ENCODE measurements around the gene TGM4. TPM values are rescaled to one million over a fixed set of nuclear protein-coding genes. Genes with fewer than 3 reads are reported as not detected.

Gene TGM4
- total and polyA plus RNA-seq, 2 experiments from 2014 or later: not detected

DNA sequence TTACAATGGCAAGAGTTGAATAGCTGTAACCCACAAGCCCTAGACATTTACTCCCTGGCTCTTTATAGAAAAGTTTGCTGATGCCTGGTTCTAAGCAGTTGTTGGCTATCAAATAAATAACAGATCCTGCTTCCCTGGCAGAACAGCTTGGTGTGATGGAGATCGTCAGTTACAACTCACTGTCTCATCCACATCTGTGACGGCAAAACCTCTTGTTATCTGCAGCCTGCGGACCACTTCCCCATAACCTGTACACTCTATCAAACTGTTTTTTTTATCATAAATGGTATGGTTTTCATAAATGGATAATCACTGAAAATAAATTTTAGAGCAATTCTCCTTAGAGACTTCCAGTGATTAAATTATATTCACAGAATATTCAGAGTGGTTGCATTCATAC is 87.5 kb downstream of the TGM4 start:
- no peaks in the 10 kb centered on the region for H3K4me1 ChIP-seq (ENCODE audit: insufficient read depth)
- no peaks in the 10 kb centered on the region for H3K9me3 Mint-ChIP-seq
- TF ChIP-seq EZH2 (IDR thresholded peaks at IDR 0.05; ENCODE audit: low read depth, unreplicated experiment) (no peak), CREB1 (CRISPR knock-in tag; IDR thresholded peaks at IDR 0.05; ENCODE audit: low read depth) (no peak), ZNF331 (CRISPR knock-in tag; IDR thresholded peaks at IDR 0.05; ENCODE audit: low read depth) (no peak), NANOG (IDR thresholded peaks at IDR 0.05; ENCODE audit: borderline replicate concordance) (no peak), ZNF114 (CRISPR knock-in tag; IDR thresholded peaks at IDR 0.05) (no peak), EZH2phosphoT487 (IDR thresholded peaks at IDR 0.05; ENCODE audit: unreplicated experiment) (no peak), ZNF462 (CRISPR knock-in tag; IDR thresholded peaks at IDR 0.05) (no peak), POLR2AphosphoS5 (IDR thresholded peaks at IDR 0.05; ENCODE audit: low read depth) (no peak), JUNB (IDR thresholded peaks at IDR 0.05; ENCODE audit: unreplicated experiment) (no peak), ETS1 (IDR thresholded peaks at IDR 0.05) (no peak), REST (IDR thresholded peaks at IDR 0.05; ENCODE audit: unreplicated experiment) (no peak), STAT1 (IDR thresholded peaks at IDR 0.05; ENCODE audit: unreplicated experiment) (no peak)
- TF ChIP-seq, protein P1, sequence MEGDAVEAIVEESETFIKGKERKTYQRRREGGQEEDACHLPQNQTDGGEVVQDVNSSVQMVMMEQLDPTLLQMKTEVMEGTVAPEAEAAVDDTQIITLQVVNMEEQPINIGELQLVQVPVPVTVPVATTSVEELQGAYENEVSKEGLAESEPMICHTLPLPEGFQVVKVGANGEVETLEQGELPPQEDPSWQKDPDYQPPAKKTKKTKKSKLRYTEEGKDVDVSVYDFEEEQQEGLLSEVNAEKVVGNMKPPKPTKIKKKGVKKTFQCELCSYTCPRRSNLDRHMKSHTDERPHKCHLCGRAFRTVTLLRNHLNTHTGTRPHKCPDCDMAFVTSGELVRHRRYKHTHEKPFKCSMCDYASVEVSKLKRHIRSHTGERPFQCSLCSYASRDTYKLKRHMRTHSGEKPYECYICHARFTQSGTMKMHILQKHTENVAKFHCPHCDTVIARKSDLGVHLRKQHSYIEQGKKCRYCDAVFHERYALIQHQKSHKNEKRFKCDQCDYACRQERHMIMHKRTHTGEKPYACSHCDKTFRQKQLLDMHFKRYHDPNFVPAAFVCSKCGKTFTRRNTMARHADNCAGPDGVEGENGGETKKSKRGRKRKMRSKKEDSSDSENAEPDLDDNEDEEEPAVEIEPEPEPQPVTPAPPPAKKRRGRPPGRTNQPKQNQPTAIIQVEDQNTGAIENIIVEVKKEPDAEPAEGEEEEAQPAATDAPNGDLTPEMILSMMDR (conservative IDR thresholded peaks at IDR 0.05; ENCODE audit: low read depth in 2 of 2): no peak
- H3K4me2 ChIP-seq: no peak overlapping the region
- no peaks in the 10 kb centered on the region for H3K27me3 Mint-ChIP-seq (ENCODE audit: insufficient read depth, low read depth, poor library complexity)
- H3K36me3 ChIP-seq (ENCODE audit: insufficient read depth): no peaks in the 10 kb centered on the region
- H3K4me3 Mint-ChIP-seq: no peak overlapping the region
- no peak overlapping the region for H2AFZ ChIP-seq
- H3F3A ChIP-seq (replicated peaks; ENCODE audit: low read depth): no peaks in the 10 kb centered on the region
- no peak overlapping the region for H3K27ac ChIP-seq (ENCODE audit: low read depth)
- H3K36me3 Mint-ChIP-seq (ENCODE audit: low read depth): no peaks in the 10 kb centered on the region; the same call in 2 of the 3 replicates
- H4K20me1 ChIP-seq (replicated peaks; ENCODE audit: insufficient read depth): peaks cover 54% of the 10 kb centered on the region
- no peaks in the 10 kb centered on the region for H3K9me2 ChIP-seq (ENCODE audit: insufficient read depth)
- peaks cover 83% of the 10 kb centered on the region for H3K79me2 ChIP-seq (replicated peaks; ENCODE audit: insufficient read depth)
- no peak for DNase-seq (ENCODE audit: low spot score)
- no peak overlapping the region for H3K27ac Mint-ChIP-seq
- peaks cover 14% of the 10 kb centered on the region for H3K4me1 Mint-ChIP-seq
- no peaks in the 10 kb centered on the region for H3K27me3 ChIP-seq (ENCODE audit: insufficient read depth)
- ATAC-seq: no peak
- H3K4me3 ChIP-seq: no peak overlapping the region
